HG03457 (cell line): ENCODE results near the gene EFCAB11.

Experiments used
- ATAC-seq: cut with Tn5 transposase; IDR thresholded peaks from one replicate; pipeline ENCODE4 v1.9.1; 2021; ENCODE audit warnings: moderate number of reproducible peaks; ENCODE audit not compliant: unreplicated experiment

The EFCAB11 gene

DNA sequence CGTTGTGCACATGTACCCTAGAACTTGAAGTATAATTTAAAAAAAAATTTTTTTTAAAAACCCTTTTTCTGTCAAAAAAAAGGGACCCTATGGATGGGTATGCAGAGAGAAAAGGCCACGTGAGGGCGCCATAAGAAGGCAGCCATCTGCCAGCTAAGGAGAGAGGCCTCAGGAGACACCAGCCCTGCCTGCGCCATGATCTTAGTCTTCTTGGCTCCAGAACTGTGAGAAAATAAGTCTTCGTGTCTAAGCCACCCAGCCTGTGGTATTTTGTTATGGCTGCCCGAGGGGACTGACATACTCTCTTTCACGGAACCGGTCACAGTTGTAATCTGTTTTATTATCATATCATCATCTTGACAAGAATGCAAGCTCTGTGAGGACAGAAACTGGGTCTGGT, 174.8 kb downstream of the EFCAB11 start:
- no peak for ATAC-seq

DNA sequence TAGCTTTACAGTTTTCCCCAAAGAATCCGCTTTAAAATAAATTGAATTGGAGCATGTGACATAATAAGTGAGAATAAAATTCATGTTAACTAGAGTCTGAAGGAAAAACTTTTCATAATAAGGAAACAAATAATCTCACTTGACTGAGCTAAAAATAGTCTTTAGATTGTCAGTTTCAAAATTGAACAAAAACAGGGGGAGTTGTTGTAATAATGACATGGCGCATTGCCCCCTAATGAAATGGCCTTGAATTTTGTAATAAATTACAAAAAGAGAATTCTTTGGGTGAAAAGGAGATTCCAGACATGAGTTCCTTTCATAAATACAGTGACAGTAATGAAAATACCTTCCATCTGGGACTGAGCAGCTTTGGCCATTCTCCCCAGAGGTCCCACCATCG, 178.6 kb downstream of the EFCAB11 start:
- ATAC-seq = no peak

DNA sequence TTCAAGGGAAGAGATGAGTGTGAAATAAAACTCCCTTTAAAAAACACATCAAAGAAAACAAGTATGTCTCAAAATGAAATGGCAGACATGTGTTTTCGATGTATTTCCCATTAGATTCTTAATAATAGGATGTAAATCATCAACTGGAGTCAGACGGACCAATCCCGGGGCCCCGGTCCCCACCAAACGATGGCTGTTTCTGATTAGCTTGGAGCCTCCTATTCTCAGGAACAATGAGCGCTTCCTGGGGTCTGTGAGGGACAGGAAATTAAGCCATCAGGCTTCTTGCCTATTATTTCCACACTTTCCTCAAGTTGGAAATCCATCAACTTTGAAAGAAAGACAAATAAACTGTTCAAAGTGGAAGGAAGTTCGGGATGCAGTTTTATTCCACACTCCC, 179.4 kb downstream of the EFCAB11 start:
- ATAC-seq = no peak

DNA sequence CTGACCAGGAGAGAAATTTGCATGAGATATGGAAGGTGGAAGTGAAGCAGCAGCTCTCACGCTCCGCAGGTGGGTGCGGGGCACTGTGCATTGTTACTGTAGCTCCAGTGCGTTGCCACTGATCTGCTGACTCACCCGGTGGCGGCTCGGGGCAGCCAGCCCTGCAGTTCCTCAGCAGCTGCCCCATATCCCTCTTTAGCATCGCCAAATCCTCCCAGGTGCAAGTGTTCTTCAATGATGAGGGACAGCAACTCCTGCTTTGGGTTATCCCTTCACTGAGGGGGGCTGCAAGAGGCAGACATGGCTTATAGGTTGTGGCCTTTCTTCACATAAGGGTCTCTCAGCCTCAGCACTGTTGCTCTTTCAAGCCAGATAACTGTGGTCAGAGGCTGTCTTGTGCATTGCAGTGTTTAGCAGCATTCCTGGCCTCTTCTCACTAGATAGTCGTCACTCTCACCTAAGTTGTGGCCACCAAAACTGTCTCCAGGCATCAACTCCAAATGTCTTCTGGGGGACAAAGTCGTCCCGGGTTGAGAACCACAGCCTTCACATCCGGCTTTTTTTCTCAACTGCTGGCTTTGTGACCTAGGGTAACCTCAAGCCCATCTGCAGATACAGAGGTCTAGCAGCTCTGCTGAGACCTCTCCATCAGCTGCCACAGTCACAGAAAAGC, 180.8 kb downstream of the EFCAB11 start:
- ATAC-seq = peak; percentile 70

DNA sequence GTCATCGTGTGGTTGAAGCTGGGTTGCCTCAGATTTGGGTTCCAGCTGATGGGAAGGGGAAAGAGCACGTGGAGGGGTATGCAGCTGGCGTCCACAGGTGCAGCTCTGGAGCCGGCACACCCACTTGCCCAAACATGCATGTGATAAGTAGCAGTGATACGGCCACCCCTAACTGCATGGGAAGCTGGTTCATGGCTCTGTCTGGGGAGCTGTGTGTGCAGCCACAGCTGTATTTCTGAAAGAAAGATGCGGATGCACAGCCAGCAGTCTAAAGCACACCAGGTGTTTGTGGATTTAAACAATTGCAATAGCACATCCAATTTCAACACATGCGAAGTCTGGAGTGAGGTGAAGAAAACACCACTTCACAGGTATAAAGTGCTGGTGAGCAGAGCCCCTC, 181.4 kb downstream of the EFCAB11 start:
- ATAC-seq = peak; percentile 38

DNA sequence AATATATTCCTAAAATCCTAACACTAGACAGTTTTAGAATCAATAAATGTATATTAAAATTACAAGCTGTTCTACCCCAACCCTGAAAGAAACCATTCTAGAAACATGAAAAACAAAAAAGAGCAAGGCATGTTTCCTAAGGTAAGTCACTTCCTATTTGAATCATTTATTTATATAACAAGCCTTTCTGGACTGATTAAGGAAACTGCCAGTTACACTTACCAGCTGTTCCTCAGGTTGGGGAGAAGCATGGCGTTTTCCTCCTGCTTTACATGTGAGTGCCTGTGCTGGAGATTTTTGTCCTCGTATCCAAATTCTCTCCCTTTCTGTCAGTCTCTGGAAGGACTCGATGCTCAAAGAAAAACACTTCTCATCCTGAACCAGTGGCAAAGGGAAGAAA, 183.3 kb downstream of the EFCAB11 start:
- ATAC-seq = no peak

DNA sequence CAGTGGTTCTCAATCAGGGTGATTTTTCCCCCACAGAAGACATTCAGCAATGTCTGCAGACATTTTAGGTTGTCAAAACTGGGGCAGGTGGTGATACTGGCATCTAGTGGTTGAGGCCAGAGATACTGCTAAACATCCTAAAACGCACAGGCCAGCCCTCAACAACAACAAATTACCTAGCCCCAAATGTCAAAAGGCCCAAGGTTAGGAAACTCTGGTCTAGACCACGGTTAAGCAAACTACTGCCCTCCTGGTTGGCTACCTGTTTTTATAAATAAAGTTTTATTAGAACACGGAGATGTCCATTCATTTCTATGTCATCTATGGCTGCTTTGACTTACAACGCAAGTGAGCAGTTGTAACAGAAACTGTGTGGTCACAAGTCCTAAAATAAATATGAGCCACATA, 186.7 kb downstream of the EFCAB11 start:
- ATAC-seq = peak; percentile 70

DNA sequence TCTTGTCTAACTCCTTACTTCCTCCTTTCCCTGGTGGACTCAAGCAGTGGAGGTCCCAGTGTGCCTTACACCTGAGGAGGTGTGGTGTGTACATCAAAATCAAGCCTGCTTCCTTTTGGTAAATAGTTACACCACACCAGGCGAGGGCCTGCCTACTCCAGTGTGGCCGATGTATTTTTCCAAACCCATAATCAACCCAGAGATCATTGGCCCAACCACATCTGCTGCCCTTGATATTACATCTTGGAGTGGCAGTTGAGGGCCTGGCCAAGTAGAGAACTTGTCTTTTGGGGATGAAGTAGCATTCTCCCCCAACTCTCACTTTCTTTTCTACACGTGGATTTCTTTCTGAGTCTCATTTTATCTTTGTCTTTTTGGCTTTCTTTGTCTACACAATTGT, 187.4 kb downstream of the EFCAB11 start:
- ATAC-seq = no peak

DNA sequence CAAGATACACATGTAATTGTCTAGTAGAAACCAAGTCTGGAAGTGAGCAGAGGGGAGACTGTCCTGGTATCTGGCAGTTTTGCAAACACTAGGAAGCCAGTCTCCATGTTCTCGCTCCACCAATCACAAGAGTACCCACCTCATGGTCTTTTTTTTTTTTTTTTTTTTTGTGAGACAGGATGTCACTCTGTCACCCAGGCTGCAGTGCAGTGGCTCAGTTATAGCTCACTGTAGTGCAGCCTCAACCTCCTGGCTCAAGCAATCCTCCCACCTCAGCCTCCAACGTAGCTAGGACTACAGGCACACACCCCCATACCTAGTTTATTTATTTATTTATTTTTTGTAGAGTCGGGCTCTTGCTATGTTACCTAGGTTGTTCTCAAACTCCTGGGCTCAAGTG, 189.2 kb downstream of the EFCAB11 start:
- ATAC-seq = no peak

DNA sequence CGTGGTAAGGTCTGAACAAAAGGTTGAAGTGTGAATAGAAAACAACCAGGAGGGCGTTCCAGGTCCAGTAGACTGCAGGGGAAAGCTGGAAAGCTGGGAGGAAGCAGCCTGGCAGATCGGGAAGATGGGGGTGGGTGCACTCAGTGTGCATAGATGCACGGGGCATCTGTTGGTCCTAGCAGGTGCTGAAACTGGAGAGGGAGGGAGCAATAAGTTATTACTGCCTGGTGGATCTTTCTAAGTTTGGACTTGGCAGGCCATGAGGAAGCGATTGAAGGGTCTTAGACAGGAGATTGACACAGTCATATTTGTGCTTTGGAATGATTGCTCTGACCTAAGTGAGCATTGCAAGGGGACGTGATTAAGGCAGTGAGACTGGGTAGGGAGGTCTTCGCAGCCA, 194.4 kb downstream of the EFCAB11 start:
- ATAC-seq = no peak

DNA sequence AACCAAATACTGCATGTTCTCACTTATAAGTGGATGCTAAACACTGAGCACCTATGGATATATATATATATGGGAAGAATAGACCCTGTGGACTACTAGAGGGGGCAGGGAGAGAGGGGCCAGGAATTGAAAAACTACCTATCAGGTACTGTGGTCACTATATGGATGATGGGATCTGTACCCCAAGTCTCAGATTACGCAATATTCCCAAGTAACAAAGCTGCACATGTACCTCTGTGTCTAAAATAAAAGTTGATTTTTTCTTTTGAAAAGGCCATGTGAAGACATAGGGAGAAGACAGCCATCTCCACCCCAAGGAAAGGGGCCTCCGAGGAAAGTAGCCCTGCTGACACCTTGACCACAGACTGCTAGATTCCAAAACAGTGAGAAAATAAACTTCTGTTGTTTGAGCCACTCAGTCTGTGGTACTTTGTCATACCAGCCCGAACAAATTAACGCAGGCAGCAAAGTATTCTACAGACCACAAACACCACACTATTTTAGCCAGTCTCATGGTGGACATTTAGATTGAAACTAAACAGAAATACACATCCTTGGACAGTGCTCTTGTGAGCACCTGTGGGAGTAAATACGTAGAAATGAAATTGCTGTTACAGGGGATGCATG, 197.1 kb downstream of the EFCAB11 start:
- no peak for ATAC-seq

DNA sequence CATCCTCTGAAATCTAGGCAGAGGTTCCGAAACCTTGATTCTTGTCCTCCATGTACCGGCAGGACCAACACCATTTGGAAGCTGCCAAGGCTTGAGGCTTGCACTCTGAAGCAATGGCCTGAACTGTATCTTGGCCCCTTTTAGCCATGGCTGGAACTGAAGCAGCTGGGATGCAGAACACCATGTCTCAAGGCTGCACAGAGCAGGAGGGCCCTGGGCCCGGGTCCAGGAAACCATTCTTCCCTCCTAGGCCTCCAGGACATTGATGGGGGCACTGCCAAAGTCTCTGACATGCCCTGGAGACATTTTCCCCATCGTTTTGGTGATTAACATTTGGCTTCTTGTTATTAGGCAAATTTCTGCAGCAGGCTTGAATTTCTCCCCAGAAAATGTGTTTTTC, 198.7 kb downstream of the EFCAB11 start:
- ATAC-seq = no peak

DNA sequence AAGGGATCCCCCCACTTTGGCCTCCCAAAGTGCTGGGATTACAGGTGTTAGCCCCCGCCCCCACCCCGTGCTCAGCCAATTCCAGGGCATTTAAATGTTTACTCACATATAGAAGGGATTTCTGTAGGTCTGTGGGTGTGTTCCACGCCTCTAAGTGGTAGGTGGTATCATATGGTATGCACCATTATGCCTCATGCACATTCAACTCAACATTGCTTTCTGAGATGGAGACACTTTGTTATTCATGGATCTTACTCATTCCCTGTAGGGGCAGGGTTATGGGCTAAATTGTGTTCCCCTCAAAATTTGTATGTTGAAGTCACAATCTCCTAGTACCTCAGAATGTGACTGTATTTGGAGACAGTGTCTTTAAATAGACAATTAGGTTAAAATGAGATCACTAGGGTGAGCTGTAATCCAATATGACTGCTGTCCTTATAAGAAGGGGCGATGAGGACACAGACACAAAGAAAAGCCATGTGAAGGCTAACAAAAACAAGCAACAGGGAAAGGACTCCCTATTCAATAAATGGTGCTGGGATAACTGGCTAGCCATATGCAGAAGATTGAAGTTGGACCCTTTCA, 200.6 kb downstream of the EFCAB11 start:
- no peak for ATAC-seq

DNA sequence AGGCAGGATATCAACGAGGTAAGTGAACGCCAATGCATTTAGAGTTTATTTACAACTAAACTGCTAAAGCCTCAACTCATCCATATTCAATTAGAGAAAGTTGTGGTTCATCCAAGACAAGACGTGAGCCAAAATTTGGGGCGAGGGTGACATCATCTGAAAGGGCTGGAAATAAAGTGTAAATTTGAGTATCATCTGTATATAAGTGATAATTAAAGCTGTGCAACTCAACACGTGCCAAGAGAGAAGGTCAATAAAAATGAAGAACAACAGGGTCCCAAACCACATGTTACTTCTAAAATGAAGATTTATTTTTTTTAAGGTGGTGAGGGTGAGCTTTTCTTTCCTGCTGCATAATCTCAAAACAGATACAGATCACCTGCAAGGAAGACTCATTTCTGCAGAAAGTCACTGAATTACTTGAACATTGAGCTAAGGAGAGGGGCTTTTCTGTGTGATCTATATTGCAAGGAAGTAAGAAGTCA, 203.6 kb downstream of the EFCAB11 start:
- no peak for ATAC-seq

DNA sequence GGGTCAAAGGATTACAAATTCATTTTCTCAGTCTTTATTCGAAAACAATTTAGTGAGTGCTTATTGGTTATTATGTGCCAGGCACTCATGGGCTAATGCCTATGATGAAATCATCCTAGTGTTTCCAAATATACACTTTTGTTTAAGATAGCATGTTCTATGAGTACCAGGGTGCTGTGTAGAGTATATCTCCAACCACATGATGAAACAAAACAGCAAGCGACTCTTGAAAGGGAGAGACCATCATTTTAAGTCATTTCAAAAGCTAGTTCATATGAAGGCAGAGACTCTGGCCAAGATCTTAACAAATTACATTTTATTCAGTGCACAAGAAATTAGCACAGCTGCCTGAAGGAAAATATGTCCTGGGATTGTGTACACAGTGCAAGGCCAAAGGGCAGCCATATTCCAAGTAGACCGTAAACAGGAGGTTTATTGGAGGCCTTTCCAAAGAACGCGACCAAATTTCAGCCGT, 204.2 kb downstream of the EFCAB11 start:
- no peak for ATAC-seq

DNA sequence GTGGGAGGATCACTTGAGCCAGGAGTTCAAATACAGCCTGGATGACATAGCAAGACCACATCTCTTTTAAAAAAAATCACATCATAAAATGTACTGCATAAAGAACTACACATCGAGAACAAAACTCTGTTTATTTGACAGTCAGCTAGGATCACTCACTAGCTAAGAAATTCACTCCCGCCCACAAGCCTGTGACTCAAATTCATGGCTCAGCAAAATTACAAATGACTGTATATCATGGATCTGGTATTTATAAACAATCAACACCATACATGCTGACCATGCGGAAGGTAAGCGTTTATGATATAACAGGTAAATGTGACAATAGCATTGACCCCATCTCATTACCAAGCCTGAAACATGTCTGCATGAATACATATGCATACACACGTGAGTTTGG, 206.5 kb downstream of the EFCAB11 start:
- no peak for ATAC-seq

DNA sequence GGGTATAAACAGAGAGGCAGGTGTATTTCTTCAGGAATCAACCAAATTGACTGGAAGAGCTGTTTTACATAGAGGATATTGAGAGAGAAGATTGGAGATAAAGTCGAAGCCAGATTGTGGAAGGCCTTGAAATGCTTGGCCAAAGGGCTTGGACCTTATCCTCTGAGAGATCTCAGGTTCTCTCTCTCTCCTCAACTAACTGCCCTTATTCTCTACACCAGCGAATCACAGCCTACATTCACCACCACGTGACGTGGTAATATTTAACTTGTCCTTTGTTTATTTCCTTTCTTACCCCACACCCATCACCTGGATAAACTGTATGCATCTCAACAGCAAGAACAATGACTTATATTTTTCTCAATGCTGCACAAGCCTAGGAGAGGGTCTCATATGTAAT, 207.4 kb downstream of the EFCAB11 start:
- ATAC-seq = no peak

DNA sequence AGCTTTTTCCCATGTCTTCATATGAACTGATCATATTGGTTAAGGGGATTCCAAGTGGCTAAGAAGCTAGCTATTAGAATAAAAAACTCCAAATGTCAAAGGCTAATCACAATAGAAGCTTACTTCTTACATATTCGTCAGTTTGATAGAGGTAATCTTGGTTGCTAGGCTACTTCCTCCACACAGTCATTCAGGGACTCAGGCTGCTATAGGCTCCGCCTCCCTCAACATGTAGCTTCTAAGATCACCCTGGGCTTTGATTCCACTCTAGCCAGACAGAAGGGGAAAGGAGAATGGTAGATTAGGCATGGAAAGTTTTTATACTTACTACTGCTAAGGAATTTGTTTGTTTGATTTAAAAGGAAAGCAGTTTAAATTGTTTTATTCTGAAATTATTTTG, 207.9 kb downstream of the EFCAB11 start:
- no peak for ATAC-seq

DNA sequence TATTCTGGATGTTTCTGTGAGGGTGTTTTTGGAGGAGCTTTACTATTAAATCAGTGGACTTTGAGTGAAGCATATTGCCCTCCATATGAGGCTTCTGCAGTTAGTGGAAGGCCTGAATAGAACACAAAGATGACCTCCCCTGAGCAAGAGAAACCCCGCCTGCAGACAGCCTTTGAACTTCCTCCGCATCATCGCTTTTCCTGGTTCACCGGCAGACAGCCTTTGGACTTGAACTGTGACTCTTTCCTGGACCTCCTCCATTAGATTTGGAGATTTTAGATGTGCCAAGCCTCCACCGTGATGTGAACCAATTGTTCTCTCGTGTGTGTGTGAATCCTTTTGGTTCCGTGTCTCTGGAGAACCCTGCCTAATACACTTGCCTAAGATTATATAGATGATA, 208.4 kb downstream of the EFCAB11 start:
- no peak for ATAC-seq
